ENCODE data around the gene KIFAP3.
"Not testable (repeated sequence)": the region's sequence is repeated elsewhere in the genome, so short reads cannot be mapped to it uniquely, and the experiment has no call there.

Gene KIFAP3

GRCh38 chr1:169890761-169891538, 183.5 kb downstream of the KIFAP3 start:
- DNase-seq, result no peak

GRCh38 chr1:169889871-169890270, 184.6 kb downstream of the KIFAP3 start:
- no peak for DNase-seq

- no peak for DNase-seq
Observed at GRCh38 chr1:169886931-169887330, 187.6 kb downstream of the KIFAP3 start.

GRCh38 chr1:169886422-169886821, 188.1 kb downstream of the KIFAP3 start:
- no peak for DNase-seq

GRCh38 chr1:169885207-169885606, 189.3 kb downstream of the KIFAP3 start:
- no peak for DNase-seq

GRCh38 chr1:169884634-169885033, 189.9 kb downstream of the KIFAP3 start:
- no peak for DNase-seq

- no peak for DNase-seq
Observed at GRCh38 chr1:169882039-169882511, 192.4 kb downstream of the KIFAP3 start.

GRCh38 chr1:169879034-169879840, 195.3 kb downstream of the KIFAP3 start:
- no peak for DNase-seq

GRCh38 chr1:169878498-169878897, 196.0 kb downstream of the KIFAP3 start:
- DNase-seq, result no peak

- no peak for DNase-seq
Observed at GRCh38 chr1:169877800-169878491, 196.5 kb downstream of the KIFAP3 start.

- no peak for DNase-seq
Observed at GRCh38 chr1:169874229-169874628, 200.3 kb downstream of the KIFAP3 start.

- DNase-seq, result no peak
Observed at GRCh38 chr1:169873582-169874199, 200.8 kb downstream of the KIFAP3 start.

- no peak for DNase-seq
Observed at GRCh38 chr1:169872906-169873305, 201.6 kb downstream of the KIFAP3 start.

GRCh38 chr1:169871988-169872387, 202.5 kb downstream of the KIFAP3 start:
- DNase-seq, result not testable (repeated sequence)

All from hypothalamus (tissue), 51 donors.